ENCODE results near the gene OSTN.
"Not testable (repeated sequence)": the region's sequence is repeated elsewhere in the genome, so short reads cannot be mapped to it uniquely, and the experiment has no call there.

The OSTN gene

GRCh38 chr3:191269289-191270085, 70.4 kb downstream of the OSTN start:
- Histone ChIP-seq H3K4me3 (ENCODE audit: low read length) (no peak overlapping the region), H3K9ac (ENCODE audit: low read length) (no peak overlapping the region), H3K27me3 (replicated peaks; ENCODE audit: control insufficient read depth, insufficient read depth, low read length) (no peaks in the 10 kb centered on the region), H3K36me3 (ENCODE audit: control insufficient read depth, insufficient read depth, low read length, severe bottlenecking) (no peaks in the 10 kb centered on the region), H3K4me1 (ENCODE audit: control insufficient read depth, insufficient read depth, low read length) (no peaks in the 10 kb centered on the region), H3K9me3 (ENCODE audit: control insufficient read depth, low read length) (no peaks in the 10 kb centered on the region)
- no peak for DNase-seq (ENCODE audit: low read depth)

GRCh38 chr3:191275244-191275643, 76.2 kb downstream of the OSTN start:
- H3K4me1 ChIP-seq (ENCODE audit: control insufficient read depth, insufficient read depth, low read length); DNase-seq (ENCODE audit: low read depth); H3K9me3 ChIP-seq (ENCODE audit: control insufficient read depth, low read length); H3K9ac ChIP-seq (ENCODE audit: low read length); H3K27me3 ChIP-seq (replicated peaks; ENCODE audit: control insufficient read depth, insufficient read depth, low read length); H3K36me3 ChIP-seq (ENCODE audit: control insufficient read depth, insufficient read depth, low read length, severe bottlenecking); H3K4me3 ChIP-seq (ENCODE audit: low read length): not testable (repeated sequence)

GRCh38 chr3:191275751-191276150, 76.7 kb downstream of the OSTN start:
- Histone ChIP-seq H3K36me3 (ENCODE audit: control insufficient read depth, insufficient read depth, low read length, severe bottlenecking) (no peaks in the 10 kb centered on the region), H3K9me3 (ENCODE audit: control insufficient read depth, low read length) (no peaks in the 10 kb centered on the region), H3K4me1 (ENCODE audit: control insufficient read depth, insufficient read depth, low read length) (no peaks in the 10 kb centered on the region), H3K9ac (ENCODE audit: low read length) (no peak overlapping the region), H3K4me3 (ENCODE audit: low read length) (no peak overlapping the region), H3K27me3 (replicated peaks; ENCODE audit: control insufficient read depth, insufficient read depth, low read length) (no peaks in the 10 kb centered on the region)
- DNase-seq (ENCODE audit: low read depth) = no peak

- DNase-seq (ENCODE audit: low read depth) = no peak
- Histone ChIP-seq H3K36me3 (ENCODE audit: control insufficient read depth, insufficient read depth, low read length, severe bottlenecking) (no peaks in the 10 kb centered on the region), H3K4me1 (ENCODE audit: control insufficient read depth, insufficient read depth, low read length) (peaks cover 12% of the 10 kb centered on the region), H3K4me3 (ENCODE audit: low read length) (no peak overlapping the region), H3K27me3 (replicated peaks; ENCODE audit: control insufficient read depth, insufficient read depth, low read length) (no peaks in the 10 kb centered on the region), H3K9me3 (ENCODE audit: control insufficient read depth, low read length) (no peaks in the 10 kb centered on the region), H3K9ac (ENCODE audit: low read length) (no peak overlapping the region)
Observed at GRCh38 chr3:191280111-191280510, 81.1 kb downstream of the OSTN start.

GRCh38 chr3:191280882-191281281, 81.8 kb downstream of the OSTN start:
- Histone ChIP-seq H3K4me1 (ENCODE audit: control insufficient read depth, insufficient read depth, low read length) (peaks cover 12% of the 10 kb centered on the region), H3K36me3 (ENCODE audit: control insufficient read depth, insufficient read depth, low read length, severe bottlenecking) (no peaks in the 10 kb centered on the region), H3K4me3 (ENCODE audit: low read length) (no peak overlapping the region), H3K9me3 (ENCODE audit: control insufficient read depth, low read length) (no peaks in the 10 kb centered on the region), H3K9ac (ENCODE audit: low read length) (no peak overlapping the region), H3K27me3 (replicated peaks; ENCODE audit: control insufficient read depth, insufficient read depth, low read length) (no peaks in the 10 kb centered on the region)
- DNase-seq (ENCODE audit: low read depth) = no peak

- Histone ChIP-seq H3K4me3 (ENCODE audit: low read length) (peak overlapping the region; percentile 18), H3K4me1 (ENCODE audit: control insufficient read depth, insufficient read depth, low read length) (peaks cover 12% of the 10 kb centered on the region), H3K9ac (ENCODE audit: low read length) (no peak overlapping the region), H3K36me3 (ENCODE audit: control insufficient read depth, insufficient read depth, low read length, severe bottlenecking) (no peaks in the 10 kb centered on the region), H3K9me3 (ENCODE audit: control insufficient read depth, low read length) (no peaks in the 10 kb centered on the region), H3K27me3 (replicated peaks; ENCODE audit: control insufficient read depth, insufficient read depth, low read length) (no peaks in the 10 kb centered on the region)
- DNase-seq (ENCODE audit: low read depth) = peak; percentile 14
Observed at GRCh38 chr3:191282251-191283185, 83.5 kb downstream of the OSTN start.

GRCh38 chr3:191283400-191283799, 84.4 kb downstream of the OSTN start:
- H3K4me1 ChIP-seq (ENCODE audit: control insufficient read depth, insufficient read depth, low read length) = peaks cover 12% of the 10 kb centered on the region
- H3K9ac ChIP-seq (ENCODE audit: low read length) = no peak overlapping the region
- no peak overlapping the region for H3K4me3 ChIP-seq (ENCODE audit: low read length)
- no peaks in the 10 kb centered on the region for H3K9me3 ChIP-seq (ENCODE audit: control insufficient read depth, low read length)
- no peaks in the 10 kb centered on the region for H3K36me3 ChIP-seq (ENCODE audit: control insufficient read depth, insufficient read depth, low read length, severe bottlenecking)
- DNase-seq (ENCODE audit: low read depth) = no peak
- H3K27me3 ChIP-seq (replicated peaks; ENCODE audit: control insufficient read depth, insufficient read depth, low read length) = no peaks in the 10 kb centered on the region

- Histone ChIP-seq H3K4me1 (ENCODE audit: control insufficient read depth, insufficient read depth, low read length) (peaks cover 6% of the 10 kb centered on the region), H3K9me3 (ENCODE audit: control insufficient read depth, low read length) (no peaks in the 10 kb centered on the region), H3K36me3 (ENCODE audit: control insufficient read depth, insufficient read depth, low read length, severe bottlenecking) (no peaks in the 10 kb centered on the region), H3K4me3 (ENCODE audit: low read length) (peak overlapping the region; percentile 73), H3K9ac (ENCODE audit: low read length) (peak overlapping the region; percentile 71), H3K27me3 (replicated peaks; ENCODE audit: control insufficient read depth, insufficient read depth, low read length) (no peaks in the 10 kb centered on the region)
- DNase-seq (ENCODE audit: low read depth) = peak; percentile 43
Observed at GRCh38 chr3:191290311-191291025, 91.4 kb downstream of the OSTN start.

GRCh38 chr3:191292243-191293015, 93.4 kb downstream of the OSTN start:
- Histone ChIP-seq H3K9me3 (ENCODE audit: control insufficient read depth, low read length) (no peaks in the 10 kb centered on the region), H3K4me3 (ENCODE audit: low read length) (no peak overlapping the region), H3K27me3 (replicated peaks; ENCODE audit: control insufficient read depth, insufficient read depth, low read length) (no peaks in the 10 kb centered on the region), H3K4me1 (ENCODE audit: control insufficient read depth, insufficient read depth, low read length) (peaks cover 12% of the 10 kb centered on the region), H3K9ac (ENCODE audit: low read length) (no peak overlapping the region), H3K36me3 (ENCODE audit: control insufficient read depth, insufficient read depth, low read length, severe bottlenecking) (no peaks in the 10 kb centered on the region)
- no peak for DNase-seq (ENCODE audit: low read depth)

GRCh38 chr3:191294291-191294690, 95.2 kb downstream of the OSTN start:
- Histone ChIP-seq H3K4me1 (ENCODE audit: control insufficient read depth, insufficient read depth, low read length) (peaks cover 12% of the 10 kb centered on the region), H3K4me3 (ENCODE audit: low read length) (no peak overlapping the region), H3K9me3 (ENCODE audit: control insufficient read depth, low read length) (no peaks in the 10 kb centered on the region), H3K9ac (ENCODE audit: low read length) (no peak overlapping the region), H3K36me3 (ENCODE audit: control insufficient read depth, insufficient read depth, low read length, severe bottlenecking) (no peaks in the 10 kb centered on the region), H3K27me3 (replicated peaks; ENCODE audit: control insufficient read depth, insufficient read depth, low read length) (no peaks in the 10 kb centered on the region)
- no peak for DNase-seq (ENCODE audit: low read depth)
